Gastrocnemius medialis (tissue), 4 donors: Measurements from ENCODE around the gene PLEKHA4. TPM values are rescaled to one million over a fixed set of nuclear protein-coding genes. Genes with fewer than 3 reads are reported as not detected.

Experiments
- ATAC-seq, 2 donors: fragments of 150-250 bp; one replicate each; pipeline ENCODE4 v1.9.1; 2016
- DNase-seq, 2 donors: peaks; one replicate each; pipeline ENCODE4 v3.0.0-alpha.2; 2019
- H3K27ac ChIP-seq, 4 donors: fragments of 200-600 bp; sonication (generic); 1 replicate in 1 of 4; 2 replicates in 3 of 4; pipeline ENCODE4 v1.5.1; 2016 to 2018; ENCODE audit warnings: mild to moderate bottlenecking in 2 of 4, moderate library complexity in 1 of 4
- H3K27me3 ChIP-seq, 3 donors: fragments of 200-600 bp; sonication (generic) in 2 of 3; 1 replicate in 1 of 3; 2 replicates in 2 of 3; pipeline versions ENCODE4 v1.5.1 to v1.6.0; 2016 to 2019; ENCODE audit warnings: mild to moderate bottlenecking in 1 of 3, moderate library complexity in 1 of 3
- H3K36me3 ChIP-seq, 2 donors: fragments of 200-600 bp; sonication (generic) in 1 of 2; one replicate each; pipeline ENCODE4 v1.5.1; 2017 to 2018
- H3K4me1 ChIP-seq, 2 donors: fragments of 200-600 bp; sonication (generic) in 1 of 2; one replicate each; pipeline ENCODE4 v1.5.1; 2016 to 2017; ENCODE audit warnings: mild to moderate bottlenecking in 2 of 2
- H3K4me3 ChIP-seq, 4 donors: fragments of 200-600 bp; sonication (generic) in 3 of 4; 1 replicate in 1 of 4; 2 replicates in 3 of 4; pipeline ENCODE4 v1.5.1; 2016 to 2019; ENCODE audit warnings: mild to moderate bottlenecking in 2 of 4
- H3K9me3 ChIP-seq, 3 donors: fragments of 200-600 bp; sonication (generic) in 2 of 3; 1 replicate in 1 of 3; 2 replicates in 2 of 3; pipeline ENCODE4 v1.5.1; 2016 to 2019
- POLR2A ChIP-seq, 2 donors: fragments of 450-650 bp; IDR thresholded peaks; one replicate each; pipeline ENCODE4 v1.6.1; 2017; ENCODE audit warnings: antibody characterized with exemption in 2 of 2, mild to moderate bottlenecking in 2 of 2, moderate library complexity in 2 of 2
- in situ Hi-C, 4 donors: fragments of 200-750 bp; cut with MboI; loops; one replicate each; pipeline versions ENCODE4 v1.15.0 to v1.8.0; 2017; ENCODE audit warnings: low sequenced_read_pairs in 4 of 4
- intact Hi-C: fragments of 100-400 bp; cut with DNase I; formaldehyde crosslinking; loops from one replicate; pipeline ENCODE4 v1.15.1; 2023; ENCODE audit warnings: low total_unique reads
- total RNA-seq, 4 donors: library from RNA; depleted of rRNA; stranded (reverse); fragments of >200 nt; gene quantifications; one replicate each; pipeline versions ENCODE4 v1.1.0 to v1.2.3, GENCODE V29; 2016
- TF ChIP-seq, protein P1 (sequence below), 5 experiments: fragments of 450-650 bp in 3 of 5; fragments of 200-600 bp in 2 of 5; sonication (generic) in 2 of 5; IDR thresholded peaks in 4 of 5; conservative IDR thresholded peaks in 1 of 5; 1 replicate in 4 of 5; 2 replicates in 1 of 5; pipeline ENCODE4 v1.5.1; 2016 to 2019; ENCODE audit warnings: antibody characterized with exemption in 5 of 5, mild to moderate bottlenecking in 3 of 5, moderate library complexity in 3 of 5

The PLEKHA4 gene
- total RNA-seq, 4 donors from 2014 or later, result 3.4 to 9.7 (median 6.3) TPM

DNA sequence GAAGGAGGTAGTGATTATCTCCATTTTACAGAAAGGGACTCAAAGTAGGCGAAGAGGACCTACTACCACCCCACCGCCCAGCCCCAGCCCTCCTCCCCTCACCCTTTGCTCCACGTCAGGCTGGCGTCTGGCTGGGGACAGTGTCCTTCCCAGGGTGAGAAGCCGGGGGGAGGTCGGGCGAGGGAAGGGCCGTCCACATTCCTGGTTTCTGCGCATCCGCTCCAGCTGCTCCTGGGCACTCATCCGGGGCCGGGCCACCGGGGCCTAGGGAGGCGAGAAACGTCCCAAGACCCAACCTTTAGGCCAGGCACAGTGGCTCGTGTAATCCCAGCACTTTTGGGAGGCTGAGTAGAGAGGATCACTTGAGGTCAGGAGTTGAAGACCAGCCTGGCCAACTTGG, 27.4 kb downstream of the PLEKHA4 start:
- Histone ChIP-seq H3K27ac (no peak overlapping the region), H3K4me1 (peaks cover 0 to 4% of the 10 kb centered on the region in 2 donors), H3K27me3 (no peaks in the 10 kb centered on the region), H3K36me3 (peaks cover 0 to 4% of the 10 kb centered on the region in 2 donors), H3K9me3 (no peaks in the 10 kb centered on the region), H3K4me3 (no peak overlapping the region)
- DNase-seq (no peak), ATAC-seq (no peak)
- in situ Hi-C loops, result loop anchor here (5.0 to 10.0 kb wide), 3 partner anchors 49 to 194 kb away; partner anchors contain the start of genes CA11 (in 1 of the 4) and NTN5 (in 1 of the 4)
- intact Hi-C loops, result loop anchor here (10.0 kb wide), 1 partner anchor 166 kb away; the partner anchor contains the start of gene NTN5
- TF ChIP-seq POLR2A (IDR thresholded peaks at IDR 0.05), result no peak
- TF ChIP-seq, protein P1, sequence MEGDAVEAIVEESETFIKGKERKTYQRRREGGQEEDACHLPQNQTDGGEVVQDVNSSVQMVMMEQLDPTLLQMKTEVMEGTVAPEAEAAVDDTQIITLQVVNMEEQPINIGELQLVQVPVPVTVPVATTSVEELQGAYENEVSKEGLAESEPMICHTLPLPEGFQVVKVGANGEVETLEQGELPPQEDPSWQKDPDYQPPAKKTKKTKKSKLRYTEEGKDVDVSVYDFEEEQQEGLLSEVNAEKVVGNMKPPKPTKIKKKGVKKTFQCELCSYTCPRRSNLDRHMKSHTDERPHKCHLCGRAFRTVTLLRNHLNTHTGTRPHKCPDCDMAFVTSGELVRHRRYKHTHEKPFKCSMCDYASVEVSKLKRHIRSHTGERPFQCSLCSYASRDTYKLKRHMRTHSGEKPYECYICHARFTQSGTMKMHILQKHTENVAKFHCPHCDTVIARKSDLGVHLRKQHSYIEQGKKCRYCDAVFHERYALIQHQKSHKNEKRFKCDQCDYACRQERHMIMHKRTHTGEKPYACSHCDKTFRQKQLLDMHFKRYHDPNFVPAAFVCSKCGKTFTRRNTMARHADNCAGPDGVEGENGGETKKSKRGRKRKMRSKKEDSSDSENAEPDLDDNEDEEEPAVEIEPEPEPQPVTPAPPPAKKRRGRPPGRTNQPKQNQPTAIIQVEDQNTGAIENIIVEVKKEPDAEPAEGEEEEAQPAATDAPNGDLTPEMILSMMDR (IDR thresholded peaks at IDR 0.05 in 4 of 5, conservative IDR thresholded peaks at IDR 0.05 in 1 of 5), result no peak

DNA sequence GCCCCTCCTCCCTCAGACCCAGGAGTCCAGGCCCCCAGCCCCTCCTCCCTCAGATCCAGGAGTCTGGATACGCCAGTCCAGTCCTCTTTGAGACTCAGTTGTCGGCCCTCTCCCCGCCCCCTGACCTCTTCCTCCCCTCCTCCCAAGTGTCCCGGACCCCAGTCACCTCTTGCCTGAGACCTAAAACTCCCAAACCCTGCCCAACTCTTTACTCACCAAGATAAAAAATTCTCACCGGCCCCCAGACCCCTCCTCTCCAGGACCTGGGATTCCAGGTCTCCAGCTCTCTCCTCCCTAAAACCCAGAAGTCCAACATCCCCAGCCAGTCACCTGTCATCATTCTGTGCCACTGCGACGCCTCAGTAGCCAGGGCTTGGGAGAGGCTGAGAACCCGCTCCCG, 30.7 kb downstream of the PLEKHA4 start:
- DNase-seq, result no peak
- no peaks in the 10 kb centered on the region for H3K9me3 ChIP-seq
- TF ChIP-seq, protein P1 (IDR thresholded peaks at IDR 0.05 in 4 of 5, conservative IDR thresholded peaks at IDR 0.05 in 1 of 5), result no peak
- no peak for TF ChIP-seq POLR2A (IDR thresholded peaks at IDR 0.05)
- no peak overlapping the region for H3K27ac ChIP-seq
- H3K4me1 ChIP-seq, result peaks cover 0 to 7% of the 10 kb centered on the region in 2 donors
- no peaks in the 10 kb centered on the region for H3K27me3 ChIP-seq
- intact Hi-C loops (loop anchor here (5.0 kb wide), 1 partner anchor 95 kb away; the partner anchor contains the start of gene RASIP1), in situ Hi-C loops (no loop called here)
- no peaks in the 10 kb centered on the region for H3K36me3 ChIP-seq
- ATAC-seq, result no peak
- H3K4me3 ChIP-seq, result no peak overlapping the region

DNA sequence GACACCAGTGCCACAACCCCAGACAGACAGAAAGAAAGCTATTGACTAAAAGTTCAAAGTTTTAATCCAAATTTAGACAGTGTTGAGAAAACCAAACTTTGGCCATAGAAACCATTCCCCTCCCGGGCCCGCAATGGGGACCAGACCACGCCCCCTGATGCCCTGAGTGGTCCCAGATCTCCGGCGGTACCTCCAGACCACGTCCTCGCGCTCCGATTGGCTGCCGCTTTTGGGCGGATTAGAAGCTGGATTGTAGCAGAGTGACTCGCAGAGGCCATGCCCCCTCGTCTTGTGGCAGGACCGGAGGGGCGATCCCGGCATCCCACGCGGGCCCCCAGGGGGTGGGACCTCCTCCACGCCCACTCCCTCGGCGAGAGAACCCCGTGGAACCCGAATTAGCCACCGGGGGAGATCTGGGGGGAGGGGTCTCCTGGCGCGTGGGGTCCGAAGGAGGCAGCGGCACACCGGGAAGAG, 31.3 kb downstream of the PLEKHA4 start:
- intact Hi-C loops, result loop anchor here (5.0 kb wide), 1 partner anchor 95 kb away; the partner anchor contains the start of gene RASIP1
- no peak for ATAC-seq
- Histone ChIP-seq H3K4me1 (peaks cover 0 to 7% of the 10 kb centered on the region in 2 donors), H3K4me3 (peak overlapping the region in 2 of 4 donors; percentile 42), H3K36me3 (no peaks in the 10 kb centered on the region), H3K27ac (peak overlapping the region in 3 of 4 donors; percentile 65 to 72 (median 66)), H3K27me3 (no peaks in the 10 kb centered on the region), H3K9me3 (no peaks in the 10 kb centered on the region)
- in situ Hi-C loops, result no loop called here
- DNase-seq, result peak; percentile 22 to 62
- peak in 1 of 2 donors; percentile 26 for TF ChIP-seq POLR2A (IDR thresholded peaks at IDR 0.05)
- TF ChIP-seq, protein P1 (IDR thresholded peaks at IDR 0.05 in 4 of 5, conservative IDR thresholded peaks at IDR 0.05 in 1 of 5), result no peak

DNA sequence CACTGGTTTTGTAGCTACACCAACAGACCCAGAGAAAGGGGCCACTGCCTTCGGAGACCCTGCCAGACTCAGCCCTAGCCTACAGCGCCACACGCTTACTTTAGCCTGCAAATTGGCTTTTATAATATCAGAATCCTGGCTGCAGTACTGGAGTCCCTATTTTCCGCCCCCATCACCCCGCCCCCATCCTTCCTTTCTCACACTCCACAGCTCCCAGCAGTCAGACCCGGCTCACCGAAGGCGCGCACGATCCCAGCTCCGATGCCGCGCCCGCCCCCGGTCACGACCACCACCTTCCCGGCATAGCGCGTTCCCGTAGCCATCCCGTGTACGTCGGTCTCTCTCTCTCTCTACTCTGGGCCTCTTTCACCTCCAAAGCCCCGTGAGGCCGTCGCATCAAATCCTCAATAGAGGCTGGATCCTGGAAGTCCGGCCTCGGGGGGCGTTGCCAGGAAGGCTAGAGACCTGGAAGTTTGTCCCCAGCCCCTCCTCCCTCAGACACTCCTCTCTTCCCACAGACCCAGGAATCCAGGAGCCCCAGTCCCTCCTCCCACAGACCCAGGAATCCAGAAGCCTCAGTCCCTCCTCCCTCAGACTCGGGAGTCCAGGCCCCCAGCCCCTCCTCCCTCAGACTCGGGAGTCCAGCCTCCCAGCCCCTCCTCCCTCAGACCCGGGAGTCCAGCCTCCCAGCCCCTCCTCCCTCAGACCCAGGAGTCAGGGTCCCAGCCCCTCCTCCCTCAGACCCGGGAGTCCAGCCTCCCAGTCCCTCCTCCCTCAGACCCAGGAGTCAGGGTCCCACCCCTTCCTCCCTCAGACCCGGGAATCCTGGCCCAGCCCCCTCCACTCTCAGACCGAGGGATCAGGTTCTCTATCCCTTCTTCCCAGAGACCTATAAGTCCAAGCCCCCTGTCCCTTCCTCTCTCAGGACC, 32.1 kb downstream of the PLEKHA4 start, which contains the start of gene HSD17B14:
TSS of gene HSD17B14 (minus strand) at position 403 of the 929 bp plus-strand sequence. CDS start at position 323, 80 bp downstream.
- intact Hi-C loops, result loop anchor here (5.0 kb wide), 1 partner anchor 94 kb away; the partner anchor contains the start of gene RASIP1
- peak within 1 kb of the TSS; percentile 65 to 72 (median 66) for H3K27ac ChIP-seq
- H3K36me3 ChIP-seq, result no peaks in the 10 kb centered on the region
- peaks cover 0 to 7% of the 10 kb centered on the region in 2 donors for H3K4me1 ChIP-seq
- in situ Hi-C loops, result no loop called here
- H3K9me3 ChIP-seq, result no peaks in the 10 kb centered on the region
- H3K4me3 ChIP-seq, result peak within 1 kb of the TSS; percentile 24 to 42 (median 34)
- peak in 1 of 2 donors; percentile 17 for ATAC-seq
- H3K27me3 ChIP-seq, result no peaks in the 10 kb centered on the region
- TF ChIP-seq POLR2A (IDR thresholded peaks at IDR 0.05), result no peak
- TF ChIP-seq, protein P1 (IDR thresholded peaks at IDR 0.05 in 4 of 5, conservative IDR thresholded peaks at IDR 0.05 in 1 of 5), result peak in 1 of 5 experiments; percentile 33
- no peak for DNase-seq
